HG02840 (cell line): Measurements from ENCODE around the gene CENPP.

Experiments used
- ATAC-seq: cut with Tn5 transposase; IDR thresholded peaks from one replicate; pipeline ENCODE4 v1.9.1; 2021; ENCODE audit warnings: mild to moderate bottlenecking, moderate library complexity, moderate number of reproducible peaks; ENCODE audit not compliant: unreplicated experiment, low FRiP score

The CENPP gene

DNA sequence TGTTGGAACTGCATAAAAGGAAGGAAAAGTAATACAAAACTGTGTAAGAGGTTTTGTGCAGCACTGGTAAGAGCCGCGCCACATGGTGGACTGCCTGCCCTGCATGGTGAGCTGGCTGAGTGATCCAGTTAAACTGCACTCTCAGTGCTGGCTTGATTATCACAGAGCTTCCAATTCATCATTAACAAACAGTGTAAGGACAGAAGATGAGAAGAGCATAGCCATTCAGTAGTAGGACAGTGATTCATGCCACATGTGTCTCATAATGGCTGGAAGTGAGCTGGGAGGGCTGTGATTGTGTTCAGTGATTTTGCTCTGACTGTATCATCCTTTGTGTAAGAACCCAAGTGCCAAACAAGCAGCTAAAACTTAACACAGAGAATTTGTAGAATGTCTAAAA is 142.5 kb downstream of the CENPP start:
- no peak for ATAC-seq

DNA sequence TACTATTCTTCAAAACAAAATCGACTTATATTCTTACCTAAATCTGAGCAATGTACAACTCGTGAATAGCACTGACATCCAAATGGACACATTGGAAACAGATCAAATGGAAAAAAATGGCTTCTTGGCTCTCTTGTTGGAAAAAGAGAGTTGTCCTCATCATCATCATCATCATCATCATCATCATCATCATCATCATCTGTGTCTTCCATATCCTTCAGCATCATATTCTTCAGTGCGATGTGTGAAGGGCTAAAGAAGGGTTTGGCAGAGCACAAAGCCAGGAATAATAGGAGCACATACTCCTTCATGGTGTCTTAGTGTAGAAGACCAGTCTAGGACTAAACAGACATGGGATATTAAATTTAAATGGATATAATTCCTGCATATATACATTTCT is 148.8 kb downstream of the CENPP start:
- no peak for ATAC-seq

DNA sequence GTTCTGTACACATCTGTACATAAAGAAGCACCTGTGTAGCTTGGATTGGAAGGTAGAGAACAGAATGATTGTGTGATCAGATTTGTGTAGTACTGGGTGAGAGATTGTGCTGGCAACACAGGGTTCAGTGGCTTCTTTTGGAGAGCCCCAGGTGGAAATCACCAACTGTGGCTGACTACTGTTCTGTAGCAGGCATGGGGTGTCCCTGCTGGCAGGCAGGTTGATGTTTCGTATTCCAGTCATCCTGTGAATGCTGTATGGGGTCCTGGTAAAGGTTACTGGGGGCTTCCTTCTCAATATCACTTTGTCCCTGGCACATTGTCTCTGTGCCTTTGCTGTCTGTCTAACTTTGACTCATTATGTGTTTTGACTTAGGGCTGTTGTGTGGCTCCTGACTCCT is 151.2 kb downstream of the CENPP start:
- no peak for ATAC-seq

DNA sequence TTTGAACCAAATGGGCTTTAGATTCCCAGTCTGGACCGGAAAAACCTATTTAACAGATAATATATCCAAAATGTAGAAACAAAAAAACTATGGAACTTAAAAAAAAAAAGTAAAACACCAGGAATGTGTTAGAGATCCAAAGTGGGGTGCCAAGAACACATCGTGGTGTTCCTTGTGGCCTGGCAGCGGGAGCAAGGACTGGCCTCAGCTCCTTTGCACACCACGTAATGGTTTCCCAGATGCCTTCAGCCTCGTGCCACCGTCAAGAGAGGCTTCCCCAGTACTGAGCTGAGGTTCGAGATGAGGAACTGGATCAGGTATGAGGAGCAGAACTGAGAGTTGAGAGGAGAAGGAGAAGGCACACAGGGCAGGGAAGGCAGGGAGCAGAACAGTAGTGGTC is 153.0 kb downstream of the CENPP start:
- no peak for ATAC-seq

DNA sequence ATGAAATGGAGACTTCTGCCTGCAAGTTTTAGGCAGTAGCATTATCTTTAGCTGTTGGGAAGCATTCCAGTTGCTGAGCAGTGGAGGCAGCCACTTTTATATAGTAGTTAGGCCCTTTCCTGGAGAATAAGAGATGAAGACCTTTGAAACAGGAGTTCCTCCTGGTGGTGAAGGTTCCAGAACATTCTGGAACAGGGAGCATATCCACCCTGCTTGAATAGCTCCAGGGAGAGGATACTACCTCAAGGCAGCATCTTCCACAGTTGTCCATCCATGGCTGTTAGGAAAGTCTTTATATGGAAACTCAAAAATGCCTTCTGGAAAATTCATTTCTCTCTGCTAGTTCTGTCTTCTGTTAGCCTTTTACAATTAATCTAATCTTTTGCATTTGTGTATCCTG is 153.6 kb downstream of the CENPP start:
- ATAC-seq: no peak

DNA sequence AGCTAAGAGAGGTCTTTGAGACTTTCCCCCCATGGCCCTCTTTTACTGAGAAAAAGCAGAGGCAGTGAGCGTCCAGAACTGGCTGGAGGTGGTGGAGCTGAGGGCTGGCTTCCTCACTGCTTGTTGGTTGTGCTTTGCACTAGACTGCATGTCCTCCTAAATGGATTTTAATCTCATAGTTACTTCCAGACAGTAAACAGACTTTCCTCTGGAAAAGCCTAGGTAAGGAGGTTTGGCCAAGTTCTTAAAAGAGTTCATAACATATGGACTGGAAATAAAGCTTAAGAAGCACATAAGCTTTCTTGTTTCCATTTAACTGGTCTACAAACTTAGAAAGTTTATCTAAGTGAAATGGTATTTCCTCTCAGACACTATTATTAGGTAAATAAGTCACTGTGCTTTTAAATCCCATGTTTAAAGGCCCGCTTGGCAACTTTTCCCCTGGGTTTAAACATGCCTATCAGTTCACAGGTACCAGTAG is 154.6 kb downstream of the CENPP start:
- ATAC-seq: no peak

DNA sequence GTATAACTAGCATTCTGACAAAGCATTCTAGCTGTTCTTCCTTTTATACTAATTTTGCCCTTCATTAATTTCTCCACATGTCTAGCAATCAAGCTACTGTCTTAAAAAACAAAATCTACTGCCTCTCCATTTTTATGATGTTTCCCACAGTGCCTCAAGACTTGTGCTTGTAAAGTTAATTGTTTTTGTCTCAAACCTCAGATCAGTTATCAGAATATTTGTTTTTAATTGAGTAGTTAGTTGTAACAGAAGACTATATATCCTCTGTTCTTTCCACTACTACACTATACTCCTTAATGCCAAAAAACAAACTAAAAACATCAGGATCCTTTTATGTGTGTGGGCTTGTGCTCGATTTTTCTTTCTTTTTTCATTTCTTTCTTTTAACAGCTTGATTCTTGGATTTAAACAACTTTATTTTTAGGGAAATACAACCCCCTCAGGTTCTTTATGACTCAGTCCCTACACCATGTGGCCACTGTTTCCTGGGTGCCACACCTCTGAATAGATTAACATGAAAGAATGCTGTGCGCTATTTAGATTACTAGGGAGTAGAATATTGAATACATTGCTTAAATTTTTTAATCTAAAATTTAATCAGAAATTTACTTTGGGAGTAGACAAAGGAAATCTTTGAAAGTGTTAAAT is 155.4 kb downstream of the CENPP start:
- ATAC-seq: no peak

DNA sequence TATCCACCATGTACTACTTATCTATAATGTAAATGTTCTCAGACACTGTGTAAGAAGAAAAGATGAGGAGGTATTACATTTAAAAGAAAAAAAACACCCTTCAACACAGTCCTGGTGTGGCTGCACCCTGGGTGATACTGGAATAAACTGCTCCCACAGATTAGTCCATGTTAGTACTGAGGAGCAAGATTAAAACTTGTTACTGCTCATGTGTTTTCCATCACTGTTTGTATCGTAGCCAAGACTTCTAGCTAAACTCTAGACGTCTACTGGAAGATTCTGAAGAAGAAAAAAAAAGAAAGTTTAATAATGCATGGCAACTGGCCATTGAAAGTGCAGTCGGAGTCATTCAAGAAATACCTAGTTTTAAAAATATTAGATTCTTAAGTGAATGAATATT is 156.6 kb downstream of the CENPP start, which contains the start of gene ASPN:
Gene ASPN, minus strand, starts transcription at position 178 of the 400 bp plus-strand sequence.
- no peak for ATAC-seq

DNA sequence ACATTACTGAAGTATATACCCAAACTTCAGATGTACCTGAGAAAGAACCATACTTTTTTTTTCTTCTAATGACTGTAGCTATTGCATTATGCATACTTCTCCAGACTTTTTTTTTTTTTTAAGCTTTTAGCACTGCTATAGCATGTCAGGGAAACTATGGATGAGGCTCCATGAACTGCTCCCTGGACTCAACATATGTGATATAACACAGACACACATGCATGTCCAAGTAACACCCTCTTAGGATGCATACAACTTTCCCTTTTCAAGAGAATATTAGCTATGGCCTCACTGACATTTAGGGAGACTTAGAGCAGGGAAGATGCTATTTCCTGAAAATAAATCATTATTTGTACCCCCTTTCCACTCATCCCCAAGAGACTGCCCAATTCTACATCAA is 157.1 kb downstream of the CENPP start:
- ATAC-seq: no peak

DNA sequence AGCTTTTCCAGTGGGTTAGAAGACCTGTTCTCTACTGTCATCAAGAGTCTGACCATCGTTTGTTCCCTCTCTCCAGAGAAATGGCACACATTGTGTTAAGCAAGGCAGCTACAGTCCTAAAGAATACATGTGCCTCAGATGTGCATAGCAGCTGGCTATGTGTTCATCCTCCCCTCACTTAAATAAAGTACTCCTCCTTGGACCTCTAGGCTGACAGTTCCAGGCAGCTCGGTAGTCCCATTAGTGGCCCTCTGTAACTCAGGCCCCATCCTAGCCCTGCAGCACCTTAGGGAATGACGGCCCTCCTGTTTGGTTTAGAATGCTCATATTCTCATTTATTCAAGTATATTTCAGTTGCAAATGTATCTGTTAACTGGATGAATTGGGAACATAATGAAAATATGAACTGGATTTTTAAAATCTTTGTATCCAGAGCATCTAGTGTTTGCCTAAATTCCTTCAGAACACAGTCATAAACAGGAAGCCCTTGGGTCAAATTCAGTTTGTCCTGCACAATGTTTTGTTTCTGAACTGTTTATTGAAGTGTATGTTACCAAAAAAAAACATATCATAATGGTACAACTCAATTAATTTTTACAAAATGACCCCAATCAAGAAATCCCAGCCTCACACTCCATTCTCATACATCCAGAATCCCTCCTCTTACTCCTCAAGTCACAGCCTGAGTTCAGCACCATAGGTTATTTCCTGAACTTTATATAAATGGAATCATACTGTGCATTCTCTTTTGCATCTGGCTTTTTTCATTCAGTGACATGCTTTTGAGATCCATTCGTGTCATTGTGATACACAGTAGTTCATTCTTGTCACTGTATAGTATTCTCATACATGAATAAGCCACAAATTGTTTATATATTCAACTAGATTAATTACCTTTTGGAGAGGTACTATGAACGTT is 158.1 kb downstream of the CENPP start:
- ATAC-seq: no peak

DNA sequence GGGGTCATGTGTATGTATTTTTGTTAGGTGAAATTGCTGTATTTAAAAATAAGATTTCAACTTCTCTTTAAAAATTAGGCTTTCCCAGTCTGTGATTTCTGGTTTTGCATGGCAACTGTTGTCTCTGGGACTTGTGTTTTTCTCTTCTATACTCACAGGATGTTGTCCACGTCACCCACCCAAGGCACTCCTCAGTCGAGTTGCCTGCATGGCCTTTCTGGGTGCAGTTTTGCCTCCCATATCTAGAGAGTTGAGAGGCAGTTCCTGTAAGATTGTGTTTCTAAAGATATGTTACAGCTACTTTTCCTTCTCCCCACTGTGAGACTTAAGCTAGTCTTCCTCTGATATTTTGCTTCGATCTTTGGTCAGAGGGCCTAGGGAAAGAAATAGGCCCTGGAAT is 158.8 kb downstream of the CENPP start:
- ATAC-seq: no peak

DNA sequence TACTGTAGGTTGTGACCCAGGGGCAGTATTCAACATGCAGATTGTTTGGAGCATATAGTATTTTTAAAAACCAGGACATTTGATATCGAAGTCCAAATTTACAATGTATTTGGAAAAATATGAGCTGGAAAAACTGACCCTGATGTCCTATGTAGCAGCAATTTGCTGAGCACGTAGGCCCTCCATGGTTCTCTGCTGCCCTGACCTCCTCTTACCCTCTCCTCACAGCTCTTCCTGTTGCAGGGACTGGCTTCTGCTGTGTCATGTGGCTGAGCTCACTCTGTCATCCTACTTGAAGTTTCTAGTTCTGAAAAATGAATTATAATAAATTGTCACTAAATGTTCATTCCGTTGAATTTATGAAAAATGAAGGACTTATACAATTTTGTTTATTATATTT is 160.6 kb downstream of the CENPP start:
- no peak for ATAC-seq

DNA sequence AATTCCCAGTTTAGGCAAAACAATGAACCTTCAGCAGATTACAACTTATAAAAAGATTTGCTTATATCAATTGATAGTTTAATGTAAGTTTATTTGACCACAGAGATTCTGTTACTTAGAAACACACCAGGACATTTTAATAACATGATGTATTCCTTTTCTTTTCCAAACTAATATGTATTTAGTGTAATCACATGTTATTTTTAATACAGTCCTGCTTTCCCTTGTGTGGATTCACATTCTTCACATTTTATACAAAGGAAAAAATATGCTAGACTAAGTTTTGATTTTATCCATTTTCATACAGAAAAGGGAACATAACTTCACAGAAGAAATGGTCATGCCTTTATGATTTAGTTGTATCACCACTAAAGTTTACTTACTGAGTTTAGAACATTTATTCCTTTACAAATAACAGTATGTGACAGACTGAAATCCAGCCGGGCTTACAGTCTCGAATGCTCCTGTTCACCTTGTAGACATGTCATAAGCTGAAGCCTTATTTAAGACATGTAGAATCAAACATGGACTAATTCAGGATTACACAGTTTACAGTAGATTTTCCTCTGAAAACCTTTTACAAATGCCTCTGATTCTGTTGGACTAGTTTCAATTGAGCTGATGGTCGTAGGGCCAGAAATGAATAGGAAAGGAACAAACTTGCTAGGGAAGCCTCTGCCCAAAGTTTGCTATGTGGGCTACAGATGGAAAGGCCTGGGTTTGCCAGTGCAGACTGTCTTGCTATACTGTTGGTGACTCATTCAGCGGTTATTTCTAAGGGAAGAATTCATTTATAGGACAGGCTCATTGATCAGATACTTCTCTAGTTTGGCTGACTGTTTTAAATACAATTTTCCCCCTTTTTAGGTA is 163.2 kb downstream of the CENPP start:
- ATAC-seq: no peak

DNA sequence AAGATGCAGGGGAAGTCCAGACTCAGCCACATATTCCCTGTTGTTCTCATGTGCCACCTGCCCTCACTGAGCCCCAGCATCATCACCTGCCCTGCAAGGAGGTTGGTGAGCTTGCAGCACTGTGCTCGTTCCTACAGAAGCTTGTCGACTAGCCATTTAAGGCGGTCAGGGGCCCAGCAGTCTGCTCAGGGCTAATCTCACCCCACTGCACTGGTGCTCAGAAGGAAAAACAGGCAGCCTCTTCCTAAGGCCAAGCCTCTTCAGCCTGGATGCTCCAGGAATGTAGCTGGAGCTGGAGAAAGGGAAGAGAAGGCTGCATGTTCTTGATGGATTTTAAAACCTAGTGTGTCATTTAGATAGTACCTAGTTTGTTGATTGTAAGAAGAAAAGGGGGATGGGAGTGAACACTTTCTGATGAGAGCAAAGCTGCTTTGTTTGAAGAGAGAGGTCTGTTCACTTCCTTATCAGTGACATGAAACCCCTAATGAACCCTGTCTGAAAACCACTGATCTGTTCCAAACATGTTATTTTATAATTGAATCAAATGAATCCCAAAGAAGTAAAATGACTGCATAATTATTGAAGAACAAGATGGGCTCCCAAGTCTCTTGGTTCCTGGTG is 167.1 kb downstream of the CENPP start:
- no peak for ATAC-seq

DNA sequence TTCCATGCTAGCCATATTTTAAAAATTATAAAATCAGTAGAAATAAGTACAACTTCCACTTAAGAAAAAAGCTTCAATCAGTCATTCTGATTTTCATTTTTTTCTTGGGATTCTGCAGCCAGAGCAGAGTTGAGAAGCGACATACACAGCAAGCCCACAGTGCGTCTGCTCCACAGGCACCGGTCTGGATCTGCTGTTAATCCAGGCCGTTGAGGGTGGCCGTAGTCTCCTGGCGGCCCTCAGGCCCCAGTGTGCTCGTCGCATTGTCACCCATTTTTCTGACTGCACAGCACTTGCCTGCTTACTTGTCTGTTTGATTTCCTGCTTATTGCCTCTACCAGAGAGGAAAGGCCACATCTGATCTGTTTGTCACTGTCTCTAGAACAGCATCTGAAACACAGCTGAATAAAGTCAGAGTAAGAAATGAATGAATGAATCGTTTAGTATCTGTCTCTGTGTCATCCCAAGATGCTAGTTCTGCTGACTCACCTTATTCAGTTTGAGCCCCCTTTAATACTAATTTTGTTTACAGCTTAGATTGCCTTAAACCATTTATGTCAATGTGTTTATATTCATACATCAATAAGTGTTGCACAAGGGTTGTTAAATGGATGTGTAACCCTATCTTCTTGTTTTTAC is 168.1 kb downstream of the CENPP start:
- no peak for ATAC-seq

DNA sequence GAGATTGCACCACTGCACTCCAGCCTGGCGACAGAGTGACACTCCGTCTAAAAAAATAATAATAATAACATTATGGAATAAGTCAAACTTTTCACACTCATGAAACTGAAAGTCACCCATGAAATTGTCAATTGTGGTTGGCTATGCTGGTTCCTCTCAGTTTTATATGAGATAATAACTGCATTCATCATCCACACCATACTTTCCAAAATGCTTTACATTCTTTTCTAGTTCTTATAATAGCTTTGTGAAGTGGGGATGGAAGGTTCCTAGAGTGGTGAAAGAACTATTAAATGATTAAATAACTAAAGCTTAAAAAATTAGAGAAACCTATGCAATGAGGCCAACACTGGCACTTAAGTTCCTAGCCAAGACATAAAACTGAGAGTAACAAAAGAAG is 169.1 kb downstream of the CENPP start:
- ATAC-seq: no peak

DNA sequence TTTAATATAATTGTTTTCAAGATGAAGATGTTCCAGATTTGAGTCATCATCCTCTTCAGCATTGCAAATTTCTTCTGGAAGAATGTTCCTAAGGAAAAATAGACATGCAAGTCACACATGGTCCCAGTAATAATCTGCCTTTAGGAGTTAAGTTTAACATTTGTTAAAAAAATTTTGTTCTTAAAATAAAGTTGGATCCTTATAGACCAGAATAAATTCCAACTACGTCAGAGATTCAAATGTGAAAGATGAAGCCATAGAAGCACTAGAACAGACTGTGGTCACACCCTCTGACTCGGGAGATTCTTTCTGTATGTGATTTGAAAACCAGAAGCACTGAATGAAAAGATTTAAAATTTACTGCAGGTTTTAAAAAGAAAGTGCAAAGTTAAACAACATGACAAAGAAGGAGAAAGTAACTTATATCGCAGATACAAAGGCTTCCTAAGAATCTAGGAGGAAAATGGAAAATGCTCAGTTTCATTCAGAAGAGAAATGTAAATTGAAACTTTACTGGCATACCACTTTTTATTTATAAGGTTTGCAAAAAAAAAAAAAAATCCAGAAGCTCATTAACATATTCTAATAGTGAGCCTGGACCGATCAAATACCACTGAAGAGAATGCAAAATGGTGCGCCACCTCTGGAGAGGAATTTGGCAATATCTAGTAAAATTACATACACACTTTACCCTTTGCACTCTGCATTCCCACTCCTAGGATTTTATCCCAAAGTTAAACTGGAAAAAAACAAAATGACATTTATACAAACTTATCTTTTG is 170.8 kb downstream of the CENPP start:
- no peak for ATAC-seq

DNA sequence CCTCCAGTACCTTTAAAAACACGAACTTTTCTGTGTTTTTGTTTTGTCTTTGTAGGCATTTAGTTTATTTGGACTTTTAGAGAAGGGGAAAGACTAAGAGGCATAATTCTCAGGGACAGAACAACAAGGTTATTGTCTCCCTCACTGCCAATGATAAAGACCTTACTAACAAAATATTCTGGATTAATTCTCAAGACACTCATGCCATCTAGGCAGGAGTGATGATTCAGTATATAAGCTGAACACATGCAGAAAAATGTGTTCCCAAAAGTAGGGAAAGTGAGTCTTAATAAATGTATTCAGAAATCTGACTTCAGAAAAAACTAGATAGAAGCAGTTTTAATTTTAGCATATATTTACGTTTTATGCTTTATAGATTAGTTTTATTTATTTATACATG is 173.9 kb downstream of the CENPP start:
- ATAC-seq: no peak

DNA sequence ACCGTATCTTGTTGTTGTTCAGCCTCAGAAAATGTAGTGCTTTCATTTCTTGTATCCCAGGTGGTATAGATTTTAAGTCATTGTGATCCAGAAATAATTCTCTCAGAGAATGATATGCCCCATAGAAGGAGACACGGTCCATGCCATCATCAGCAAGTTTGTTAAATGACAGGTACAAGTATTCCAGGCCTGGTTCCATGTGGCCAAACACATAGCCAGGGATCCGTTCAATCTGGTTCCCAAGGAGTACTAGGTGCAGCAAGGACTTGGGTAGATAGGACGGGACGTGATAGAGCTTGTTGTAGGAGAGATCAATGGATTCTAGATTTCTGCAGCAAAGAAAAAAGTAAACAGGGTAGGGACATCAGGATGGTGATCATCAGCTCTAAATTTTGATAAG is 175.0 kb downstream of the CENPP start:
- no peak for ATAC-seq
